Liver (tissue), 3 donors: Measurements from ENCODE around the gene UACA.

Experiments used
- EGR1 ChIP-seq, 2 donors: IDR thresholded peaks; 2 replicates each; pipeline ENCODE4 v1.6.1; 2016 to 2018; ENCODE audit warnings: antibody characterized with exemption in 2 of 2, low read depth in 2 of 2
- FOXA1 ChIP-seq: IDR thresholded peaks from 2 replicates; pipeline ENCODE4 v1.6.1; 2016; ENCODE audit warnings: antibody characterized with exemption
- GABPA ChIP-seq, 2 donors: IDR thresholded peaks in 1 of 2; conservative IDR thresholded peaks in 1 of 2; 2 replicates each; pipeline ENCODE4 v1.6.1; 2016; ENCODE audit warnings: antibody characterized with exemption in 2 of 2, mild to moderate bottlenecking in 1 of 2, moderate library complexity in 1 of 2
- JUND ChIP-seq, 2 donors: IDR thresholded peaks; 2 replicates each; pipeline ENCODE4 v1.6.1; 2016; ENCODE audit warnings: antibody characterized with exemption in 2 of 2
- MAX ChIP-seq: IDR thresholded peaks from 2 replicates; pipeline ENCODE4 v1.6.1; 2016; ENCODE audit warnings: antibody characterized with exemption
- REST ChIP-seq: IDR thresholded peaks from 2 replicates; pipeline ENCODE4 v1.6.1; 2016; ENCODE audit warnings: antibody characterized with exemption, mild to moderate bottlenecking
- RXRA ChIP-seq, 2 donors: IDR thresholded peaks; 2 replicates each; pipeline ENCODE4 v1.6.1; 2017 to 2018; ENCODE audit warnings: antibody characterized with exemption in 2 of 2, mild to moderate bottlenecking in 1 of 2
- TAF1 ChIP-seq: conservative IDR thresholded peaks from 2 replicates; pipeline ENCODE4 v1.6.1; 2016; ENCODE audit warnings: antibody characterized with exemption, mild to moderate bottlenecking
- YY1 ChIP-seq: IDR thresholded peaks from 2 replicates; pipeline ENCODE4 v1.6.1; 2016; ENCODE audit warnings: antibody characterized with exemption, mild to moderate bottlenecking
- TF ChIP-seq, protein P1 (sequence below): fragments of 150-350 bp; IDR thresholded peaks from 2 replicates; pipeline ENCODE4 v1.5.1; 2017; ENCODE audit warnings: improper control_type of control experiment, low read depth, low read length; ENCODE audit not compliant: missing input control
- TF ChIP-seq, protein P2 (sequence below): IDR thresholded peaks from 2 replicates; pipeline ENCODE4 v1.6.1; 2016; ENCODE audit warnings: antibody characterized with exemption
- donor health status: healthy.
- donor health status: healthy.

DNA sequence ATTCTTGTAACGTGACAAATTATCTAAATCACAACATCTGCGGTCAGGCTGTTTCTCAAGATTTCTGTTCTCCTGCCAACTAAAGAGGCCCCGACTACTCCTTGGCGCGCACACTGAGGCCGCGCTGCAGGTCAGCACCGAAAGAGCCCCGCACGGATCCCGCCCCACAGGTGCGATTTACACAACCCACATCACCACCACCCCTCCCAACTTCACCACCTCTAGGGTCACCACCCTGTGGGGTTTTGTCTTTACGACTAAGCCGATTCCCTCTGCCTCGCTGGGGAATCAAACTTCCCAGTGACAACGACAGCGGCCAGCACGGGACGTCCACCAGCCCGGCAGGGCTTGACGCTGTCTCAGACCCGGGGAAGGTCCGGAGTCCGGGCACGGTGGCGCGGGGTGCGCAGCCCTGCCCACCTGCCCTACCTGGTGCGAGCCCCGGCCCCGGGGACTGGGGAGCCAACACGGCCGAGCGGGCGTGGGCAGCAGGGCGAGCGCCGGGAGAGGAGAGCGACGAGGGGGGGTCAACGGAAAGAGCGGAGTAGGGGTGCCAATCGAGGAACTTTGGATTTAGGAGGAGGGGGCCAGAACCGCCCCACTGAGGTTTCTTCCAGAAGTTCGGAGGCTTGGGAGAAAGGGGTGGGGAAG is 764 bp downstream of the UACA start:
- TF ChIP-seq, protein P1, sequence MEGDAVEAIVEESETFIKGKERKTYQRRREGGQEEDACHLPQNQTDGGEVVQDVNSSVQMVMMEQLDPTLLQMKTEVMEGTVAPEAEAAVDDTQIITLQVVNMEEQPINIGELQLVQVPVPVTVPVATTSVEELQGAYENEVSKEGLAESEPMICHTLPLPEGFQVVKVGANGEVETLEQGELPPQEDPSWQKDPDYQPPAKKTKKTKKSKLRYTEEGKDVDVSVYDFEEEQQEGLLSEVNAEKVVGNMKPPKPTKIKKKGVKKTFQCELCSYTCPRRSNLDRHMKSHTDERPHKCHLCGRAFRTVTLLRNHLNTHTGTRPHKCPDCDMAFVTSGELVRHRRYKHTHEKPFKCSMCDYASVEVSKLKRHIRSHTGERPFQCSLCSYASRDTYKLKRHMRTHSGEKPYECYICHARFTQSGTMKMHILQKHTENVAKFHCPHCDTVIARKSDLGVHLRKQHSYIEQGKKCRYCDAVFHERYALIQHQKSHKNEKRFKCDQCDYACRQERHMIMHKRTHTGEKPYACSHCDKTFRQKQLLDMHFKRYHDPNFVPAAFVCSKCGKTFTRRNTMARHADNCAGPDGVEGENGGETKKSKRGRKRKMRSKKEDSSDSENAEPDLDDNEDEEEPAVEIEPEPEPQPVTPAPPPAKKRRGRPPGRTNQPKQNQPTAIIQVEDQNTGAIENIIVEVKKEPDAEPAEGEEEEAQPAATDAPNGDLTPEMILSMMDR: no peak
- TF ChIP-seq EGR1 (IDR thresholded peaks at IDR 0.05; ENCODE audit: low read depth in 2 of 2): no peak
- TF ChIP-seq RXRA (IDR thresholded peaks at IDR 0.05): no peak
- no peak for TF ChIP-seq MAX
- no peak for TF ChIP-seq JUND (IDR thresholded peaks at IDR 0.05)
- TF ChIP-seq REST: no peak
- TF ChIP-seq YY1: no peak
- TF ChIP-seq FOXA1: no peak
- TF ChIP-seq, protein P2, sequence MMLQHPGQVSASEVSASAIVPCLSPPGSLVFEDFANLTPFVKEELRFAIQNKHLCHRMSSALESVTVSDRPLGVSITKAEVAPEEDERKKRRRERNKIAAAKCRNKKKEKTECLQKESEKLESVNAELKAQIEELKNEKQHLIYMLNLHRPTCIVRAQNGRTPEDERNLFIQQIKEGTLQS: no peak
- TF ChIP-seq GABPA (IDR thresholded peaks at IDR 0.05 in 1 of 2, conservative IDR thresholded peaks at IDR 0.05 in 1 of 2): no peak
- no peak for TF ChIP-seq TAF1
